ENCODE measurements around the gene TTC28. TPM values are rescaled to one million over a fixed set of nuclear protein-coding genes. Genes with fewer than 3 reads are reported as not detected.

Gene TTC28
- total RNA-seq, 1 experiment from 2014 or later, result 0.12 TPM

DNA sequence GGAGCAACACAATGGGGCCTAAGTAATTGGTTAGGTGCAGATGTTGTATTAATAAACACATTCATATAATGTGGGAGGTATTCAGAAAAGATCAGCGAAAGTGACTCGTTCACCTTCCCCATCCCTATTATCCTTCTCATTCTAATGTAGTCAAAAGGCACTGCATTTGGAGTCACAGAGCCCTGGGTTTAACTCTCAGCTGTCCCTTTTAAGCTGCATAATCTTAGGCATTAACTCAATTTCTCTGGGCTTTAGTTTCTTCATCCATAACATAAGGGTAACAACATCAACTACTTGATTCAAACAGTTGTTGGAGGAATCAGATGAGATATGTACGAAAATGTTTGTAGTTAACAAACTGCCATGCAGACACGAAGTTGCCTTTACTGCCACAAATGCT is 573.0 kb downstream of the TTC28 start:
- no peak overlapping the region for H3K9ac ChIP-seq (ENCODE audit: low read length)
- ATAC-seq, result no peak
- no peak overlapping the region for H3K27ac ChIP-seq (ENCODE audit: low read depth, low read length)
- no peak for DNase-seq (ENCODE audit: low read depth, low spot score)
- RAD21 ChIA-PET (ENCODE audit: low non-redundant PET in 1 of 2, low total read pairs in 2 of 2, uncharacterized antibody in 2 of 2, unreplicated experiment in 2 of 2), result no interaction called here
- BruUV-seq (replicated peaks), result no TSS peak
- H3K4me3 ChIP-seq (replicated peaks in 1 of 2; ENCODE audit: low read depth in 1 of 2, low read length in 2 of 2), result no peak overlapping the region
- no peaks in the 10 kb centered on the region for H4K20me1 ChIP-seq (ENCODE audit: insufficient read depth)
- no peak overlapping the region for H2AFZ ChIP-seq (ENCODE audit: low read depth, low read length, poor library complexity, severe bottlenecking)
- H3K79me2 ChIP-seq (ENCODE audit: insufficient read depth, low read length), result no peaks in the 10 kb centered on the region
- peaks cover 42% of the 10 kb centered on the region for H3K27me3 ChIP-seq (ENCODE audit: insufficient read depth, low read length)
- H3K4me1 ChIP-seq (ENCODE audit: control insufficient read depth in 1 of 2, insufficient read depth in 2 of 2, low read length in 2 of 2), result no peaks in the 10 kb centered on the region
- H3K9me2 ChIP-seq (ENCODE audit: insufficient read depth), result no peaks in the 10 kb centered on the region
- TF ChIP-seq EGR1 (IDR thresholded peaks at IDR 0.05; ENCODE audit: low read depth) (no peak), SIN3A (IDR thresholded peaks at IDR 0.05; ENCODE audit: low read depth) (no peak), SP1 (IDR thresholded peaks at IDR 0.05; ENCODE audit: low read depth) (no peak), EZH2phosphoT487 (IDR thresholded peaks at IDR 0.05; ENCODE audit: borderline replicate concordance) (no peak), YY1 (IDR thresholded peaks at IDR 0.05; ENCODE audit: extremely low read depth, insufficient replicate concordance, low read depth, low read length) (no peak), ELF1 (IDR thresholded peaks at IDR 0.05; ENCODE audit: borderline replicate concordance, low read depth) (no peak), CEBPB (IDR thresholded peaks at IDR 0.05; ENCODE audit: low read depth) (no peak), JUND (IDR thresholded peaks at IDR 0.05) (no peak)
- H3K36me3 ChIP-seq (ENCODE audit: control insufficient read depth in 1 of 2, insufficient read depth in 2 of 2, low read length in 2 of 2), result no peaks in the 10 kb centered on the region
- no peak overlapping the region for H3K4me2 ChIP-seq (ENCODE audit: low read length)
- POLR2A ChIA-PET, result no interaction called here
- CTCF ChIA-PET, result no interaction called here
- intact Hi-C loops (cut with micrococcal nuclease), result no loop called here
- no peaks in the 10 kb centered on the region for H3K9me3 ChIP-seq (ENCODE audit: control insufficient read depth in 1 of 2, insufficient read depth in 1 of 2, low read depth in 1 of 2, low read length in 2 of 2)

DNA sequence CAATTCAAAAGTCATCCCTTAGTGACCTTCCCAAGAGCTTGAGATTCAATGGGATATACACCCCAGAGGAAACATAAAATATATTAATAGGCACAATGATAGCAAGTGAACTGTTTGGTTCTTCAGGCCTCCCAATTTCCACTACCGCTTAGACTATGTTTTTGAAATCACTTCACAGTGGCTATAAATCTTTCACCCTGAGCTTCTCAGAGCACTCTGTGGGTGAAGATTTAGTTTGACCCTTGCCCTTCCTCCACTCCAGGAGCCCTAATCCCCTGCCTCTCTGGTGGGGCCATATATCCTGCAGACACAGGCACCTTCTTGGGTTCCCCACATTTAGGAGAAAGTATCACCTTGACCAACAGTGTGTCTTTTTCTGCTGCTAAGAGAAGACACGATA is 573.7 kb downstream of the TTC28 start:
- no peaks in the 10 kb centered on the region for H3K9me2 ChIP-seq (ENCODE audit: insufficient read depth)
- no peak overlapping the region for H3K27ac ChIP-seq (ENCODE audit: low read depth, low read length)
- no peak overlapping the region for H3K4me3 ChIP-seq (replicated peaks in 1 of 2; ENCODE audit: low read depth in 1 of 2, low read length in 2 of 2)
- no peak for DNase-seq (ENCODE audit: low read depth, low spot score)
- TF ChIP-seq, protein P1, sequence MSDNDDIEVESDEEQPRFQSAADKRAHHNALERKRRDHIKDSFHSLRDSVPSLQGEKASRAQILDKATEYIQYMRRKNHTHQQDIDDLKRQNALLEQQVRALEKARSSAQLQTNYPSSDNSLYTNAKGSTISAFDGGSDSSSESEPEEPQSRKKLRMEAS (IDR thresholded peaks at IDR 0.05), result no peak
- TF ChIP-seq ZNF274 (IDR thresholded peaks at IDR 0.05; ENCODE audit: low read depth, low read length) (no peak), YY1 (IDR thresholded peaks at IDR 0.05; ENCODE audit: extremely low read depth, insufficient replicate concordance, low read depth, low read length) (no peak), EGR1 (IDR thresholded peaks at IDR 0.05; ENCODE audit: low read depth) (no peak), ELF1 (IDR thresholded peaks at IDR 0.05; ENCODE audit: borderline replicate concordance, low read depth) (no peak), SIN3A (IDR thresholded peaks at IDR 0.05; ENCODE audit: low read depth) (no peak), TCF7L2 (IDR thresholded peaks at IDR 0.05; ENCODE audit: borderline replicate concordance, extremely low read depth, insufficient read depth, insufficient read length) (no peak), SP1 (IDR thresholded peaks at IDR 0.05; ENCODE audit: low read depth) (no peak), ZFX (IDR thresholded peaks at IDR 0.05) (no peak), POLR2A (IDR thresholded peaks at IDR 0.05; ENCODE audit: borderline replicate concordance, extremely low read depth, insufficient read depth, insufficient read length) (no peak), RAD21 (IDR thresholded peaks at IDR 0.05; ENCODE audit: low read depth) (no peak)
- TF ChIP-seq, protein P2, sequence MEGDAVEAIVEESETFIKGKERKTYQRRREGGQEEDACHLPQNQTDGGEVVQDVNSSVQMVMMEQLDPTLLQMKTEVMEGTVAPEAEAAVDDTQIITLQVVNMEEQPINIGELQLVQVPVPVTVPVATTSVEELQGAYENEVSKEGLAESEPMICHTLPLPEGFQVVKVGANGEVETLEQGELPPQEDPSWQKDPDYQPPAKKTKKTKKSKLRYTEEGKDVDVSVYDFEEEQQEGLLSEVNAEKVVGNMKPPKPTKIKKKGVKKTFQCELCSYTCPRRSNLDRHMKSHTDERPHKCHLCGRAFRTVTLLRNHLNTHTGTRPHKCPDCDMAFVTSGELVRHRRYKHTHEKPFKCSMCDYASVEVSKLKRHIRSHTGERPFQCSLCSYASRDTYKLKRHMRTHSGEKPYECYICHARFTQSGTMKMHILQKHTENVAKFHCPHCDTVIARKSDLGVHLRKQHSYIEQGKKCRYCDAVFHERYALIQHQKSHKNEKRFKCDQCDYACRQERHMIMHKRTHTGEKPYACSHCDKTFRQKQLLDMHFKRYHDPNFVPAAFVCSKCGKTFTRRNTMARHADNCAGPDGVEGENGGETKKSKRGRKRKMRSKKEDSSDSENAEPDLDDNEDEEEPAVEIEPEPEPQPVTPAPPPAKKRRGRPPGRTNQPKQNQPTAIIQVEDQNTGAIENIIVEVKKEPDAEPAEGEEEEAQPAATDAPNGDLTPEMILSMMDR (IDR thresholded peaks at IDR 0.05 in 2 of 3, conservative IDR thresholded peaks at IDR 0.05 in 1 of 3; ENCODE audit: borderline replicate concordance in 1 of 3, insufficient read depth in 1 of 3, low read depth in 2 of 3, low read length in 2 of 3), result no peak
- no peak overlapping the region for H3K9ac ChIP-seq (ENCODE audit: low read length)
- no peaks in the 10 kb centered on the region for H3K9me3 ChIP-seq (ENCODE audit: control insufficient read depth in 1 of 2, insufficient read depth in 1 of 2, low read depth in 1 of 2, low read length in 2 of 2)
- ATAC-seq, result no peak
- H2AFZ ChIP-seq (ENCODE audit: low read depth, low read length, poor library complexity, severe bottlenecking), result no peak overlapping the region
- ChIA-PET POLR2A (no interaction called here), RAD21 (ENCODE audit: low non-redundant PET in 1 of 2, low total read pairs in 2 of 2, uncharacterized antibody in 2 of 2, unreplicated experiment in 2 of 2) (no interaction called here), CTCF (no interaction called here)
- no peaks in the 10 kb centered on the region for H4K20me1 ChIP-seq (ENCODE audit: insufficient read depth)
- H3K36me3 ChIP-seq (ENCODE audit: control insufficient read depth in 1 of 2, insufficient read depth in 2 of 2, low read length in 2 of 2), result no peaks in the 10 kb centered on the region
- H3K79me2 ChIP-seq (ENCODE audit: insufficient read depth, low read length), result no peaks in the 10 kb centered on the region
- no TSS peak for BruUV-seq (replicated peaks)
- H3K4me2 ChIP-seq (ENCODE audit: low read length), result no peak overlapping the region
- intact Hi-C loops (cut with micrococcal nuclease), result no loop called here
- peaks cover 45% of the 10 kb centered on the region for H3K27me3 ChIP-seq (ENCODE audit: insufficient read depth, low read length)
- H3K4me1 ChIP-seq (ENCODE audit: control insufficient read depth in 1 of 2, insufficient read depth in 2 of 2, low read length in 2 of 2), result no peaks in the 10 kb centered on the region
